SU-DHL-6 (cell line): Measurements from ENCODE around the gene SLC25A39.

Source experiments
- H2AFZ ChIP-seq: fragments of 200-600 bp; sonication (generic); 2 replicates; pipeline ENCODE4 v1.6.1; 2014; ENCODE audit warnings: low read depth, mild to moderate bottlenecking, moderate library complexity, mixed read lengths, antibody characterized with exemption, low read length; ENCODE audit not compliant: severe bottlenecking
- H3F3A ChIP-seq: fragments of 200-600 bp; shearing (Covaris generic); 2 replicates; pipeline ENCODE4 v1.6.0; 2016; ENCODE audit warnings: antibody characterized with exemption, mild to moderate bottlenecking; ENCODE audit not compliant: insufficient read depth
- H3K27ac ChIP-seq: fragments of 200-600 bp; sonication (generic); 2 replicates; pipeline ENCODE4 v1.5.1; 2016; ENCODE audit warnings: low read depth, mild to moderate bottlenecking, low read length, moderate library complexity, mixed read lengths
- H3K27me3 ChIP-seq: fragments of 200-600 bp; sonication (generic), shearing (Covaris generic); 2 replicates; pipeline ENCODE4 v1.6.0; 2014; ENCODE audit warnings: mild to moderate bottlenecking, low read length
- H3K36me3 ChIP-seq: fragments of 200-600 bp; sonication (generic); 2 replicates; pipeline ENCODE4 v1.6.1; 2014; ENCODE audit warnings: mild to moderate bottlenecking, low read length, mixed read lengths
- H3K4me2 ChIP-seq: fragments of 300-600, 200-600 bp; shearing (Covaris generic), sonication (generic); 2 replicates; pipeline ENCODE4 v1.6.0; 2014; ENCODE audit warnings: low read length, low read depth, mild to moderate bottlenecking; ENCODE audit not compliant: poor library complexity, severe bottlenecking
- H3K4me3 ChIP-seq: fragments of 200-600 bp; sonication (generic); 2 replicates; pipeline ENCODE4 v1.5.1; 2014; ENCODE audit warnings: antibody characterized with exemption, low read length, mild to moderate bottlenecking, mixed read lengths; ENCODE audit not compliant: insufficient read depth, poor library complexity, severe bottlenecking
- H3K79me2 ChIP-seq: fragments of 200-600 bp; sonication (generic); 2 replicates; pipeline ENCODE4 v1.6.1; 2014; ENCODE audit warnings: mild to moderate bottlenecking, low read length, moderate library complexity; ENCODE audit not compliant: insufficient read depth
- H3K9ac ChIP-seq: fragments of 200-600 bp; sonication (generic); 2 replicates; pipeline ENCODE4 v1.7.0; 2014; ENCODE audit warnings: mild to moderate bottlenecking, low read length
- H3K9me2 ChIP-seq: fragments of 200-600 bp; sonication (generic); replicated peaks from 2 replicates; pipeline ENCODE4 v1.6.1; 2014; ENCODE audit warnings: low read length; ENCODE audit not compliant: insufficient read depth
- H3K9me3 ChIP-seq: fragments of 200-600 bp; sonication (generic); 2 replicates; pipeline ENCODE4 v1.6.1; 2014; ENCODE audit warnings: low read length, mixed read lengths; ENCODE audit not compliant: insufficient read depth
- H4K20me1 ChIP-seq: fragments of 200-600 bp; sonication (generic); 2 replicates; pipeline ENCODE4 v1.6.1; 2014; ENCODE audit warnings: low read depth, mild to moderate bottlenecking, antibody characterized with exemption, low read length, moderate library complexity, mixed read lengths
- CTCF ChIP-seq: fragments of 200-600 bp; sonication (generic); IDR thresholded peaks from one replicate; pipeline ENCODE4 v1.5.1; 2017; ENCODE audit warnings: antibody characterized with exemption, mild to moderate bottlenecking, low read length, moderate library complexity; ENCODE audit not compliant: insufficient read depth, poor library complexity, severe bottlenecking
- EZH2phosphoT487 ChIP-seq: fragments of 200-600 bp; sonication (generic), shearing (Covaris generic); conservative IDR thresholded peaks from 2 replicates; pipeline ENCODE4 v1.6.1; 2018; ENCODE audit warnings: mild to moderate bottlenecking, antibody characterized with exemption, low read length, moderate library complexity, mixed read lengths

The SLC25A39 gene

GRCh38 chr17:44338702-44339101 lies 14.1 kb upstream of the SLC25A39 start:
- Histone ChIP-seq H3K4me2 (no peak overlapping the region), H3K27me3 (no peaks in the 10 kb centered on the region), H3K79me2 (no peaks in the 10 kb centered on the region), H3F3A (no peaks in the 10 kb centered on the region), H3K9ac (no peak overlapping the region), H3K9me3 (no peaks in the 10 kb centered on the region), H3K27ac (no peak overlapping the region), H3K4me3 (no peak overlapping the region), H3K36me3 (no peaks in the 10 kb centered on the region), H4K20me1 (no peaks in the 10 kb centered on the region), H3K9me2 (no peaks in the 10 kb centered on the region), H2AFZ (no peak overlapping the region)
- TF ChIP-seq EZH2phosphoT487 (no peak), CTCF (no peak)

GRCh38 chr17:44335968-44336367 lies 11.3 kb upstream of the SLC25A39 start:
- Histone ChIP-seq H3K27ac (no peak overlapping the region), H3K9ac (no peak overlapping the region), H3K27me3 (no peaks in the 10 kb centered on the region), H3K4me3 (no peak overlapping the region), H3K36me3 (no peaks in the 10 kb centered on the region), H4K20me1 (no peaks in the 10 kb centered on the region), H3F3A (peaks cover 2% of the 10 kb centered on the region; the same call in 1 of the 2 replicates), H3K9me2 (no peaks in the 10 kb centered on the region), H3K9me3 (no peaks in the 10 kb centered on the region), H2AFZ (no peak overlapping the region), H3K79me2 (no peaks in the 10 kb centered on the region), H3K4me2 (no peak overlapping the region)
- TF ChIP-seq EZH2phosphoT487 (no peak), CTCF (no peak)

GRCh38 chr17:44335564-44335963 lies 10.9 kb upstream of the SLC25A39 start:
- peaks cover 4% of the 10 kb centered on the region; the same call in 1 of the 2 replicates for H3F3A ChIP-seq
- no peak overlapping the region for H3K4me3 ChIP-seq
- H3K9me3 ChIP-seq: no peaks in the 10 kb centered on the region
- H3K27ac ChIP-seq: no peak overlapping the region
- H3K36me3 ChIP-seq: no peaks in the 10 kb centered on the region
- H3K9me2 ChIP-seq: no peaks in the 10 kb centered on the region
- no peaks in the 10 kb centered on the region for H3K27me3 ChIP-seq
- TF ChIP-seq EZH2phosphoT487 (no peak), CTCF (no peak)
- H3K9ac ChIP-seq: no peak overlapping the region
- H2AFZ ChIP-seq: no peak overlapping the region
- H4K20me1 ChIP-seq: no peaks in the 10 kb centered on the region
- no peaks in the 10 kb centered on the region for H3K79me2 ChIP-seq
- no peak overlapping the region for H3K4me2 ChIP-seq
